B cell (primary cell): ENCODE results near the gene HES4. TPM values are rescaled to one million over a fixed set of nuclear protein-coding genes. Genes with fewer than 3 reads are reported as not detected.
A peak's percentile ranks its signal among the peaks of the same experiment; 100 is the strongest.

Experiments used
- ATAC-seq: fragments of 200-7000 bp; cut with Tn5 transposase; one replicate; pipeline ENCODE4 v1.10.0; 2021; ENCODE audit warnings: low read depth, mild to moderate bottlenecking, moderate number of reproducible peaks, moderate library complexity
- CTCF ChIA-PET: fragments of 350-600 bp; sonication (Branson Sonifier 250); formaldehyde crosslinking; loops from one replicate; lab custom pipeline; 2021; ENCODE audit warnings: antibody characterized with exemption, inconsistent platforms; lab: Charles Lee
- POLR2A ChIA-PET: fragments of 350-600 bp; sonication (Branson Sonifier 250); formaldehyde crosslinking; loops from one replicate; lab custom pipeline; 2021; ENCODE audit warnings: antibody characterized with exemption; lab: Charles Lee
- DNase-seq: peaks from one replicate; pipeline ENCODE4 v3.0.0; 2013
- H2AFZ ChIP-seq: 2 replicates; pipeline ENCODE4 v1.6.1; 2012; ENCODE audit warnings: mild to moderate bottlenecking, low read depth, low read length; ENCODE audit not compliant: insufficient read depth, poor library complexity, severe bottlenecking
- H3K27ac ChIP-seq, 2 donors: 1 replicate in 1 of 2; 2 replicates in 1 of 2; pipeline ENCODE4 v1.5.1; 2012 to 2013; ENCODE audit warnings: low read length in 2 of 2, mild to moderate bottlenecking in 2 of 2, moderate library complexity in 1 of 2
- H3K27me3 ChIP-seq, 4 experiments: fragments of 200-600 bp in 1 of 4; sonication (generic) in 1 of 4; replicated peaks in 1 of 4; 1 replicate in 2 of 4; 2 replicates in 2 of 4; pipeline versions ENCODE4 v1.6.1 to v1.7.0; 2013 to 2016; ENCODE audit warnings: low read length in 3 of 4, mild to moderate bottlenecking in 2 of 4, mixed read lengths in 1 of 4, moderate library complexity in 1 of 4; ENCODE audit not compliant: insufficient read depth in 4 of 4, control insufficient read depth in 3 of 4; ENCODE audit errors: control extremely low read depth in 1 of 4
- H3K36me3 ChIP-seq, 2 experiments: replicated peaks in 1 of 2; 1 replicate in 1 of 2; 2 replicates in 1 of 2; pipeline versions ENCODE4 v1.6.1 to v1.7.1; 2013; ENCODE audit warnings: low read length in 1 of 2; ENCODE audit not compliant: insufficient read depth in 2 of 2, control insufficient read depth in 1 of 2; ENCODE audit errors: control extremely low read depth in 1 of 2, extremely low read depth in 1 of 2
- H3K4me1 ChIP-seq, 2 donors: fragments of 200-600 bp in 1 of 2; sonication (generic) in 1 of 2; 1 replicate in 1 of 2; 2 replicates in 1 of 2; pipeline versions ENCODE4 v1.5.1 to v1.6.1; 2013 to 2017; ENCODE audit warnings: low read length in 2 of 2; ENCODE audit not compliant: control insufficient read depth in 2 of 2, insufficient read depth in 2 of 2
- H3K4me2 ChIP-seq: replicated peaks from 2 replicates; pipeline ENCODE3; 2012; ENCODE audit warnings: mild to moderate bottlenecking, low read depth, low read length; ENCODE audit not compliant: poor library complexity, severe bottlenecking
- H3K4me3 ChIP-seq, 5 experiments: fragments of 200-600 bp in 1 of 5; sonication (generic) in 1 of 5; 1 replicate in 3 of 5; 2 replicates in 2 of 5; pipeline versions ENCODE4 v1.5.1 to v1.7.0; 2011 to 2016; ENCODE audit warnings: low read length in 4 of 5, mild to moderate bottlenecking in 4 of 5, low read depth in 2 of 5, control low read depth in 1 of 5, moderate library complexity in 1 of 5; ENCODE audit not compliant: insufficient read depth in 1 of 5; ENCODE audit errors: control extremely low read depth in 1 of 5, extremely low read depth in 1 of 5
- H3K79me2 ChIP-seq: fragments of 200-600 bp; sonication (generic); one replicate; pipeline ENCODE4 v1.6.0; 2016; ENCODE audit warnings: low read length; ENCODE audit not compliant: control insufficient read depth, insufficient read depth
- H3K9ac ChIP-seq: fragments of 200-600 bp; sonication (generic); 2 replicates; pipeline ENCODE4 v1.6.1; 2017; ENCODE audit warnings: mild to moderate bottlenecking, low read length, moderate library complexity
- H3K9me3 ChIP-seq, 3 donors: one replicate each; pipeline versions ENCODE4 v1.6.1 to v1.7.1; 2013; ENCODE audit warnings: low read length in 2 of 3; ENCODE audit not compliant: control insufficient read depth in 2 of 3, insufficient read depth in 1 of 3; ENCODE audit errors: control extremely low read depth in 1 of 3
- H4K20me1 ChIP-seq: 2 replicates; pipeline ENCODE4 v1.6.0; 2012; ENCODE audit warnings: mild to moderate bottlenecking, low read length; ENCODE audit not compliant: insufficient read depth, control insufficient read depth, poor library complexity, severe bottlenecking
- H3K27ac Mint-ChIP-seq: one replicate; pipeline ENCODE4 v1.8.0; 2021; ENCODE audit warnings: mixed read lengths
- H3K27me3 Mint-ChIP-seq: one replicate; pipeline ENCODE4 v1.8.0; 2021; ENCODE audit warnings: mixed read lengths
- H3K4me1 Mint-ChIP-seq: one replicate; pipeline ENCODE4 v1.8.0; 2021; ENCODE audit warnings: mixed read lengths
- H3K4me3 Mint-ChIP-seq: one replicate; pipeline ENCODE4 v1.8.0; 2021; ENCODE audit warnings: mixed read lengths
- H3K9me3 Mint-ChIP-seq: one replicate; pipeline ENCODE4 v1.8.0; 2022; ENCODE audit warnings: mixed read lengths; ENCODE audit not compliant: insufficient read depth
- EZH2 ChIP-seq: IDR thresholded peaks from 2 replicates; pipeline ENCODE4 v1.6.1; 2012; ENCODE audit warnings: borderline replicate concordance, low read depth, mild to moderate bottlenecking, moderate library complexity, low read length; ENCODE audit not compliant: insufficient read depth, poor library complexity, severe bottlenecking
- WGBS: methylation state at CpG from one replicate; pipeline ENCODE4 v1.1.5; 2013; ENCODE audit warnings: missing lambda C conversion rate; ENCODE audit not compliant: insufficient coverage; 5-methylcytosine and 5-hydroxymethylcytosine counted together
- intact Hi-C: fragments of 100-400 bp; cut with micrococcal nuclease; formaldehyde crosslinking; loops from one replicate; pipeline ENCODE4 v1.10.0; 2022
- polyA plus RNA-seq: library from polyadenylated mRNA; depleted of rRNA; stranded (reverse); fragments of >200 nt; gene quantifications from 2 replicates; pipeline ENCODE4 v1.2.3, GENCODE V29; 2012
- total RNA-seq, 2 donors: library from RNA; stranded (reverse); fragments of 120-200 nt in 1 of 2; gene quantifications; 1 replicate in 1 of 2; 2 replicates in 1 of 2; pipeline versions ENCODE4 v1.2.3 to v1.2.4, GENCODE V29; 2013 to 2022
- TF ChIP-seq, protein P1 (sequence below): fragments of 200-600 bp; IDR thresholded peaks from one replicate; pipeline ENCODE4 v1.8.0; 2022; ENCODE audit warnings: antibody characterized with exemption, mild to moderate bottlenecking

Gene HES4
- total and polyA plus RNA-seq, 2 donors (not counting 1 experiment from before 2014, with no cell fraction given) = 3.2 to 4.5 TPM

DNA sequence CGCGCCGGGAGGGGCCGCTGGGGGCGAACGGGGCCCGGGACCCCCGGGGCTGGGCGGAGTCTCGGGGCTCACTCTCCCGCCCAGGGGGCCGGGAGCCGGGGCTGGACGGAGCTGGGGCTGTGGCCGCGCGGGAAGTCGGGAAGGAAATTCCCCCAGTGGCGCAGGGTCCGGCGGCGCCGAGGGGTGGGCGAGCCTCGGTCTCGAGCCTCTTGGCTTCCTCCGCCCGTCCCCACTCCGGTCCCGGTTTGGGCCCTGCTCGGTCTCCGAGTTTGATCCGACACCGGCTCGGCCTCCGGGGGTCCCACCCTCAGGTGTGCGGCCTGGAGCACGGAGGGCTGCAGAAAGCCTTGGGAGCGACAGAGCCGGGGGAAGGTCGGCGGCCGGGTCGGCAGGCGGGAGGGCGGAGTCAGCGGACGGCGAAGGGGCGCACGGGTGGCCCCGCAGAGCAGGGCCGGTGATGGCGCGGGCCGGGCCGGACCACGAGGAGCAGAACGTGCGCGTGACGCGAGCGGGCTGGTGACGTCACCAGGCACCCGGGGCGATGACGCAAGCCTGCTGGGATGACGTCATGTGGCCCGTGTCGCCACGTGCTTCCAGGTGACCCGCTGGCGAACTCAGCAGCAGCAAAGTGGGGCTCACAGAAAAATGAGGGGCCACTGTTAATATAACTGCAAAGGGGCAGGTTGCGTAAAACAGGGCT lies 610 bp upstream of the HES4 start:
- Mint-ChIP-seq H3K27me3 (peaks cover 29% of the 10 kb centered on the region), H3K27ac (peak overlapping the region; percentile 63), H3K9me3 (no peaks in the 10 kb centered on the region), H3K4me1 (peaks cover 24% of the 10 kb centered on the region), H3K4me3 (peak overlapping the region; percentile 83)
- peaks cover 40 to 58% of the 10 kb centered on the region in 2 donors for H3K4me1 ChIP-seq
- H3K27ac ChIP-seq = peak overlapping the region in 1 of 2 donors; percentile 30
- peak overlapping the region in 4 of 5 experiments; percentile 38 to 60 (median 51) for H3K4me3 ChIP-seq
- ATAC-seq (peak; percentile 16), DNase-seq (peak; percentile 92)
- CTCF ChIA-PET = interaction anchor here (2.0 to 2.3 kb wide), 2 partner anchors 13 to 18 kb away, joined by 13 to 14 read pairs; partner anchors contain the start of genes AGRN and ISG15
- peak; percentile 41 for TF ChIP-seq EZH2
- TF ChIP-seq, protein P1, sequence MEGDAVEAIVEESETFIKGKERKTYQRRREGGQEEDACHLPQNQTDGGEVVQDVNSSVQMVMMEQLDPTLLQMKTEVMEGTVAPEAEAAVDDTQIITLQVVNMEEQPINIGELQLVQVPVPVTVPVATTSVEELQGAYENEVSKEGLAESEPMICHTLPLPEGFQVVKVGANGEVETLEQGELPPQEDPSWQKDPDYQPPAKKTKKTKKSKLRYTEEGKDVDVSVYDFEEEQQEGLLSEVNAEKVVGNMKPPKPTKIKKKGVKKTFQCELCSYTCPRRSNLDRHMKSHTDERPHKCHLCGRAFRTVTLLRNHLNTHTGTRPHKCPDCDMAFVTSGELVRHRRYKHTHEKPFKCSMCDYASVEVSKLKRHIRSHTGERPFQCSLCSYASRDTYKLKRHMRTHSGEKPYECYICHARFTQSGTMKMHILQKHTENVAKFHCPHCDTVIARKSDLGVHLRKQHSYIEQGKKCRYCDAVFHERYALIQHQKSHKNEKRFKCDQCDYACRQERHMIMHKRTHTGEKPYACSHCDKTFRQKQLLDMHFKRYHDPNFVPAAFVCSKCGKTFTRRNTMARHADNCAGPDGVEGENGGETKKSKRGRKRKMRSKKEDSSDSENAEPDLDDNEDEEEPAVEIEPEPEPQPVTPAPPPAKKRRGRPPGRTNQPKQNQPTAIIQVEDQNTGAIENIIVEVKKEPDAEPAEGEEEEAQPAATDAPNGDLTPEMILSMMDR = no peak
- intact Hi-C loops = loop anchor here (2.0 kb wide), 1 partner anchor 18 kb away; no protein-coding TSS in a partner anchor
- WGBS = 4% methylated on average over 73 of the region's 75 CpGs
- H3K27me3 ChIP-seq = peaks cover 0 to 78% (median 47%) of the 10 kb centered on the region in 4 experiments
- H2AFZ ChIP-seq = peak overlapping the region; percentile 68
- peaks cover 0 to 25% (median 0%) of the 10 kb centered on the region in 3 donors for H3K9me3 ChIP-seq
- peak overlapping the region; percentile 99 for H3K4me2 ChIP-seq
- POLR2A ChIA-PET = interaction anchor here (0.6 kb wide), 1 partner anchor 12 kb away, joined by 5 read pairs; no protein-coding TSS in a partner anchor
- H3K36me3 ChIP-seq = no peaks in the 10 kb centered on the region
- peak overlapping the region; percentile 70 for H3K9ac ChIP-seq
- H3K79me2 ChIP-seq = no peaks in the 10 kb centered on the region
- H4K20me1 ChIP-seq = no peaks in the 10 kb centered on the region
